Measurements from ENCODE around the gene CCDC91. TPM values are rescaled to one million over a fixed set of nuclear protein-coding genes. Genes with fewer than 3 reads are reported as not detected.
A peak's percentile ranks its signal among the peaks of the same experiment; 100 is the strongest.
"Not testable (repeated sequence)": the region's sequence is repeated elsewhere in the genome, so short reads cannot be mapped to it uniquely, and the experiment has no call there.

The CCDC91 gene
- total RNA-seq, 1 experiment from 2014 or later: 17.6 TPM

GRCh38 chr12:28350502-28350901, 160.2 kb downstream of the CCDC91 start:
- no peak overlapping the region for H3K4me3 ChIP-seq
- peaks cover 5% of the 10 kb centered on the region; the same call in 1 of the 2 replicates for H3K36me3 ChIP-seq
- no peak for DNase-seq
- no peaks in the 10 kb centered on the region for H3K27me3 ChIP-seq
- H3K9me3 ChIP-seq: peaks cover 10% of the 10 kb centered on the region

- no peak for DNase-seq
- Histone ChIP-seq H3K36me3 (peaks cover 5% of the 10 kb centered on the region; the same call in 1 of the 2 replicates), H3K9me3 (peaks cover 10% of the 10 kb centered on the region), H3K4me3 (no peak overlapping the region), H3K27me3 (no peaks in the 10 kb centered on the region)
Observed at GRCh38 chr12:28351414-28351813, 161.2 kb downstream of the CCDC91 start.

- Histone ChIP-seq H3K36me3 (peaks cover 5% of the 10 kb centered on the region; the same call in 1 of the 2 replicates), H3K27me3 (no peaks in the 10 kb centered on the region)
- no peak for DNase-seq
Observed at GRCh38 chr12:28355161-28355560, 164.9 kb downstream of the CCDC91 start.

GRCh38 chr12:28360253-28360652, 170.0 kb downstream of the CCDC91 start:
- DNase-seq: no peak
- no peaks in the 10 kb centered on the region for H3K27me3 ChIP-seq
- H3K36me3 ChIP-seq: peaks cover 2% of the 10 kb centered on the region; the same call in 1 of the 2 replicates
- no peaks in the 10 kb centered on the region for H3K9me3 ChIP-seq
- H3K4me3 ChIP-seq: no peak overlapping the region

More at GRCh38 chr12:28355161-28355560, 164.9 kb downstream of the CCDC91 start:
- Histone ChIP-seq H3K9me3 (peaks cover 10% of the 10 kb centered on the region), H3K4me3 (no peak overlapping the region)

- Histone ChIP-seq H3K4me3 (no peak overlapping the region), H3K36me3 (peaks cover 24% of the 10 kb centered on the region), H3K9me3 (peaks cover 44% of the 10 kb centered on the region), H3K27me3 (no peaks in the 10 kb centered on the region)
- no peak for DNase-seq
Observed at GRCh38 chr12:28367326-28367725, 177.1 kb downstream of the CCDC91 start.

GRCh38 chr12:28367993-28368392, 177.7 kb downstream of the CCDC91 start:
- peaks cover 24% of the 10 kb centered on the region for H3K36me3 ChIP-seq
- DNase-seq: no peak
- H3K27me3 ChIP-seq: no peaks in the 10 kb centered on the region
- H3K9me3 ChIP-seq: peaks cover 44% of the 10 kb centered on the region
- H3K4me3 ChIP-seq: no peak overlapping the region

GRCh38 chr12:28369483-28369882, 179.2 kb downstream of the CCDC91 start:
- peaks cover 44% of the 10 kb centered on the region for H3K9me3 ChIP-seq
- no peak for DNase-seq
- H3K36me3 ChIP-seq: peaks cover 23% of the 10 kb centered on the region
- no peaks in the 10 kb centered on the region for H3K27me3 ChIP-seq
- no peak overlapping the region for H3K4me3 ChIP-seq

GRCh38 chr12:28374556-28374955, 184.3 kb downstream of the CCDC91 start:
- Histone ChIP-seq H3K9me3 (peaks cover 15% of the 10 kb centered on the region), H3K4me3 (no peak overlapping the region), H3K27me3 (no peaks in the 10 kb centered on the region), H3K36me3 (peaks cover 6% of the 10 kb centered on the region)
- no peak for DNase-seq

GRCh38 chr12:28378736-28379135, 188.5 kb downstream of the CCDC91 start:
- no peaks in the 10 kb centered on the region for H3K9me3 ChIP-seq
- no peaks in the 10 kb centered on the region for H3K36me3 ChIP-seq
- DNase-seq: peak; percentile 47
- H3K4me3 ChIP-seq: no peak overlapping the region
- no peaks in the 10 kb centered on the region for H3K27me3 ChIP-seq

GRCh38 chr12:28379779-28380178, 189.5 kb downstream of the CCDC91 start:
- H3K9me3 ChIP-seq, H3K36me3 ChIP-seq, H3K27me3 ChIP-seq, DNase-seq, H3K4me3 ChIP-seq: not testable (repeated sequence)

GRCh38 chr12:28383368-28383767, 193.1 kb downstream of the CCDC91 start:
- DNase-seq: no peak
- Histone ChIP-seq H3K27me3 (no peaks in the 10 kb centered on the region), H3K4me3 (no peak overlapping the region), H3K9me3 (no peaks in the 10 kb centered on the region), H3K36me3 (no peaks in the 10 kb centered on the region; the same call in 1 of the 2 replicates)

- Histone ChIP-seq H3K9me3 (no peaks in the 10 kb centered on the region), H3K36me3 (no peaks in the 10 kb centered on the region; the same call in 1 of the 2 replicates), H3K27me3 (no peaks in the 10 kb centered on the region), H3K4me3 (no peak overlapping the region)
- no peak for DNase-seq
Observed at GRCh38 chr12:28388879-28389278, 198.6 kb downstream of the CCDC91 start.

- no peak overlapping the region for H3K4me3 ChIP-seq
- H3K27me3 ChIP-seq: no peaks in the 10 kb centered on the region
- H3K36me3 ChIP-seq: no peaks in the 10 kb centered on the region; the same call in 1 of the 2 replicates
- DNase-seq: no peak
- no peaks in the 10 kb centered on the region for H3K9me3 ChIP-seq
Observed at GRCh38 chr12:28390206-28390605, 199.9 kb downstream of the CCDC91 start.

GRCh38 chr12:28390761-28391385, 200.6 kb downstream of the CCDC91 start:
- no peaks in the 10 kb centered on the region for H3K27me3 ChIP-seq
- no peak for DNase-seq
- H3K36me3 ChIP-seq: no peaks in the 10 kb centered on the region; the same call in 1 of the 2 replicates
- no peaks in the 10 kb centered on the region for H3K9me3 ChIP-seq
- H3K4me3 ChIP-seq: no peak overlapping the region

- peaks cover 2% of the 10 kb centered on the region; the same call in 1 of the 2 replicates for H3K9me3 ChIP-seq
- DNase-seq: no peak
- H3K4me3 ChIP-seq: no peak overlapping the region
- H3K27me3 ChIP-seq: no peaks in the 10 kb centered on the region
- H3K36me3 ChIP-seq: no peaks in the 10 kb centered on the region
Observed at GRCh38 chr12:28409892-28410291, 219.6 kb downstream of the CCDC91 start.

GRCh38 chr12:28413460-28414109, 223.3 kb downstream of the CCDC91 start:
- Histone ChIP-seq H3K36me3 (no peaks in the 10 kb centered on the region), H3K9me3 (peaks cover 2% of the 10 kb centered on the region; the same call in 1 of the 2 replicates), H3K27me3 (no peaks in the 10 kb centered on the region), H3K4me3 (no peak overlapping the region)
- no peak for DNase-seq

- H3K9me3 ChIP-seq: no peaks in the 10 kb centered on the region; the same call in 1 of the 2 replicates
- DNase-seq: no peak
- no peaks in the 10 kb centered on the region for H3K36me3 ChIP-seq
- no peak overlapping the region for H3K4me3 ChIP-seq
- no peaks in the 10 kb centered on the region for H3K27me3 ChIP-seq
Observed at GRCh38 chr12:28415755-28416154, 225.5 kb downstream of the CCDC91 start.

- DNase-seq: no peak
- Histone ChIP-seq H3K9me3 (no peaks in the 10 kb centered on the region), H3K27me3 (no peaks in the 10 kb centered on the region), H3K36me3 (no peaks in the 10 kb centered on the region), H3K4me3 (no peak overlapping the region)
Observed at GRCh38 chr12:28421374-28421773, 231.1 kb downstream of the CCDC91 start.
